GM19468 (cell line): ENCODE data around the gene TNNT3.
"Not testable (repeated sequence)": the region's sequence is repeated elsewhere in the genome, so short reads cannot be mapped to it uniquely, and the experiment has no call there.

Experiments
- ATAC-seq: cut with Tn5 transposase; IDR thresholded peaks from one replicate; pipeline ENCODE4 v1.9.1; 2021; ENCODE audit warnings: mild to moderate bottlenecking, moderate library complexity, moderate number of reproducible peaks; ENCODE audit not compliant: unreplicated experiment; ENCODE audit errors: extremely low read depth

Gene TNNT3

GRCh38 chr11:1919391-1920127, at the start of gene TNNT3:
TSS of gene TNNT3 (plus strand) at chr11:1919703. CDS start at chr11:1922875, 3,172 bp downstream.
- ATAC-seq = no peak

GRCh38 chr11:1870326-1870696, 49.2 kb upstream of the TNNT3 start:
- ATAC-seq = no peak

- ATAC-seq = no peak
These were observed 48.6 kb upstream of the TNNT3 start for GRCh38 chr11:1870721-1871466.

GRCh38 chr11:1871531-1871930, 48.0 kb upstream of the TNNT3 start:
- no peak for ATAC-seq

GRCh38 chr11:1872267-1872985, 47.1 kb upstream of the TNNT3 start:
- no peak for ATAC-seq

- ATAC-seq = no peak
These were observed 46.3 kb upstream of the TNNT3 start for GRCh38 chr11:1873048-1873812.

- not testable (repeated sequence) for ATAC-seq
These were observed 45.7 kb upstream of the TNNT3 start for GRCh38 chr11:1873813-1874150.

GRCh38 chr11:1874441-1875092, 44.9 kb upstream of the TNNT3 start:
- ATAC-seq = not testable (repeated sequence)

- ATAC-seq = no peak
These were observed 44.2 kb upstream of the TNNT3 start for GRCh38 chr11:1875093-1875850.

GRCh38 chr11:1875851-1876301, 43.6 kb upstream of the TNNT3 start:
- ATAC-seq = not testable (repeated sequence)

GRCh38 chr11:1876361-1877063, 43.0 kb upstream of the TNNT3 start:
- no peak for ATAC-seq

- no peak for ATAC-seq
These were observed 42.0 kb upstream of the TNNT3 start for GRCh38 chr11:1877211-1878136.

- no peak for ATAC-seq
These were observed 41.1 kb upstream of the TNNT3 start for GRCh38 chr11:1878137-1879031.

- no peak for ATAC-seq
These were observed 40.1 kb upstream of the TNNT3 start for GRCh38 chr11:1879342-1879940.

- ATAC-seq = no peak
These were observed 39.4 kb upstream of the TNNT3 start for GRCh38 chr11:1879941-1880720.
